ENCODE measurements around the gene HIVEP3. TPM values are rescaled to one million over a fixed set of nuclear protein-coding genes. Genes with fewer than 3 reads are reported as not detected.

The HIVEP3 gene
- total and polyA plus RNA-seq, 4 experiments from 2014 or later = 8.2 to 12.8 (median 10.8) TPM

DNA sequence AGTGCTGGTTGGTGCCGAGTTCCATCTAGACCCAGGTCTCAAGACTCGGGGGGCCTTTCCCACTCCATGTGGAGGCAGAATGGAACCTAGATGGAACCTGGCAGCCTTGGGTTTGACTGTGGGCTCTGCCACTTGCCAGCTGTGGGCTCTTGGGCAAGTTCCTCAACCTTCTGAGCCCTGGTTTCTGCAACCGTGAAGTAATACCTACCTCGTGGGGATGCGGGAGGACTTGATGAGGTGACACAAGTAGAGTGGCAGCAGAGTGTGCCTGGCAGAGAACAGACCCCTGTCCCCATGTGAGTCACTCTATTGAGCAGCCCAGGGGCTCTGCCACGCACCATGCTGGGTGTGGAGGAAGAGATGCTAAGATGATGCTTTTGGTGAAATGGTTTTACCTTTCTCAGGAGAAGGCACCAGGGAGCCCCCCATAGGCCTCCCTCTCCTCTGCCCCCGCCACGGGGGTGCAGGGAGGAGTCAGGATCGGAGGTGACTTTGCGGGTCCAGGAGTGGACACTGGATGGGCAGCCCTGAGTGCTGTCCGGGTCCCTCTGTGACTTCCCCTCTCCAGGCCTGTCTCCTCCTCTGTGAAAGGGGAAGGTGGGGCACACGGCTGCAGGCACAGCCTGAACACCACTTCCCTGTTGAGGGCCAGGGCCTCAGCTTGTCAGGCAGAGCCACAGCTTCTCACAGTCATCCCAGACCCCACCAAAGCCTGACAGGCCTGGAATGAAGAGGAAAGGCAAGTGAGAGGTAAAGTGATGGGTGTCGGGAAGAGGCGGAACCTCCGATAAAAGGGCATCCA is 397.6 kb downstream of the HIVEP3 start:
- ChIA-PET POLR2A (ENCODE audit: partially characterized antibody) (no interaction called here), CTCF (ENCODE audit: partially characterized antibody) (no interaction called here)
- H3K36me3 ChIP-seq (ENCODE audit: insufficient read depth, low read length) = no peaks in the 10 kb centered on the region
- no peaks in the 10 kb centered on the region for H3K27me3 ChIP-seq (ENCODE audit: insufficient read depth, low read length)
- peaks cover 0 to 6% (median 4%) of the 10 kb centered on the region in 4 donors for H3K4me1 Mint-ChIP-seq
- H3K27ac Mint-ChIP-seq = no peak overlapping the region
- peaks cover 4% of the 10 kb centered on the region for H3K4me1 ChIP-seq (ENCODE audit: insufficient read depth, low read length)
- no peak overlapping the region for H3K4me3 Mint-ChIP-seq
- intact Hi-C loops (cut with micrococcal nuclease) = no loop called here
- peak in 1 of 5 donors; percentile 5 for DNase-seq
- H3K4me3 ChIP-seq (ENCODE audit: low read length in 2 of 2) = no peak overlapping the region
- H3K27me3 Mint-ChIP-seq = no peaks in the 10 kb centered on the region
- H3K36me3 Mint-ChIP-seq = peaks cover 9 to 19% of the 10 kb centered on the region in 2 donors
- no peaks in the 10 kb centered on the region for H3K9me3 Mint-ChIP-seq
- H3K9me3 ChIP-seq (ENCODE audit: control insufficient read depth in 1 of 2, low read length in 2 of 2) = no peaks in the 10 kb centered on the region
- no peak overlapping the region for H3K27ac ChIP-seq (ENCODE audit: low read depth, low read length)

DNA sequence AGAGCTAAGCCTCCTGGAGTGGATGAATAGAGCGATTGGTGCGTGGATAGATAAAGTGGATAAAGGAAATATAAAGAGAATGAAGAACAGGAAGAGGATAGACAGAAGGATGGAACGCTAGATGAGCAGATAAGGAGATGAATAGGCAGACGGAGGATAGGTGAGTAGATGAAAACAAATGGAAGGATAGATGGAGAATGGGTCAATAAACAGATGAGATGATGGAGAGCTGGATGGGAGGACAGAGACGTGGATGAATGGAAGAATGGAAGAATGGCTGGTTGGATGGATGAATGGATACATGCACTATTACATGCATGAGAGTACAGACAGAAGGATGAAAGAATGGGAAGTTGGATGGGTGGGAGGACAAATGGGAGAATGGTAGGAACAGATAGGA is 399.1 kb downstream of the HIVEP3 start:
- H3K27me3 Mint-ChIP-seq = no peaks in the 10 kb centered on the region
- H3K9me3 ChIP-seq (ENCODE audit: control insufficient read depth in 1 of 2, low read length in 2 of 2) = no peaks in the 10 kb centered on the region
- intact Hi-C loops (cut with micrococcal nuclease) = no loop called here
- no peak overlapping the region for H3K4me3 ChIP-seq (ENCODE audit: low read length in 2 of 2)
- peak overlapping the region in 1 of 8 donors; percentile 56 for H3K4me3 Mint-ChIP-seq
- peaks cover 9 to 14% of the 10 kb centered on the region in 2 donors for H3K36me3 Mint-ChIP-seq
- H3K27ac Mint-ChIP-seq = peak overlapping the region in 2 of 7 donors; percentile 3 to 66
- no peaks in the 10 kb centered on the region for H3K27me3 ChIP-seq (ENCODE audit: insufficient read depth, low read length)
- no peaks in the 10 kb centered on the region for H3K9me3 Mint-ChIP-seq
- H3K36me3 ChIP-seq (ENCODE audit: insufficient read depth, low read length) = no peaks in the 10 kb centered on the region
- ChIA-PET POLR2A (ENCODE audit: partially characterized antibody) (no interaction called here), CTCF (ENCODE audit: partially characterized antibody) (no interaction called here)
- DNase-seq = no peak
- peaks cover 0 to 6% (median 4%) of the 10 kb centered on the region in 4 donors for H3K4me1 Mint-ChIP-seq
- peaks cover 4% of the 10 kb centered on the region for H3K4me1 ChIP-seq (ENCODE audit: insufficient read depth, low read length)
- no peak overlapping the region for H3K27ac ChIP-seq (ENCODE audit: low read depth, low read length)

DNA sequence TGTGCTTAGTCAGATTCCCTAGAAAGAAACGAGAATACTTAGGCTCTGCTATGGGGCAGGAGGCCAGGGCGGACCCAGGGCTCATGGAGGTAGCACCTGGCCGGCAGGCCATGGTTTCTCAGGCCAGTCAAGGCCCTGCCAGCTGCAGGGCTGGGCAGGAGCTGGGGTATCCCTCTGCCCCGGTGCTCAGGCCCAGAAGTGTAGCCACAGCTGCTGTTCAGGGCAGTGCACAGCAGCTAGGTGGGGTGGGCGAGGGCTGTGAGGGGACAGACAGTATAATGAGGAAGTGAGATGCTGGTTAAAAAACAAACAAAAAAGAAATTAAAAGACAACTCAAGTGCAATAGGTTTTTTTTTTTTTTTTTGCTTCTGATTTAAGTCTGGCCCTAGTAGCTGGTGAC is 400.3 kb downstream of the HIVEP3 start:
- Mint-ChIP-seq H3K4me1 (peaks cover 0 to 6% (median 4%) of the 10 kb centered on the region in 4 donors), H3K27me3 (no peaks in the 10 kb centered on the region), H3K27ac (no peak overlapping the region), H3K36me3 (peaks cover 5 to 11% of the 10 kb centered on the region in 2 donors), H3K4me3 (no peak overlapping the region), H3K9me3 (no peaks in the 10 kb centered on the region)
- CTCF ChIA-PET (ENCODE audit: partially characterized antibody) = no interaction called here
- Histone ChIP-seq H3K27ac (ENCODE audit: low read depth, low read length) (no peak overlapping the region), H3K4me1 (ENCODE audit: insufficient read depth, low read length) (peaks cover 4% of the 10 kb centered on the region), H3K36me3 (ENCODE audit: insufficient read depth, low read length) (no peaks in the 10 kb centered on the region), H3K4me3 (ENCODE audit: low read length in 2 of 2) (no peak overlapping the region), H3K27me3 (ENCODE audit: insufficient read depth, low read length) (no peaks in the 10 kb centered on the region), H3K9me3 (ENCODE audit: control insufficient read depth in 1 of 2, low read length in 2 of 2) (no peaks in the 10 kb centered on the region)
- peak in 1 of 5 donors; percentile 17 for DNase-seq
- intact Hi-C loops (cut with micrococcal nuclease) = no loop called here
- POLR2A ChIA-PET (ENCODE audit: partially characterized antibody) = no interaction called here

DNA sequence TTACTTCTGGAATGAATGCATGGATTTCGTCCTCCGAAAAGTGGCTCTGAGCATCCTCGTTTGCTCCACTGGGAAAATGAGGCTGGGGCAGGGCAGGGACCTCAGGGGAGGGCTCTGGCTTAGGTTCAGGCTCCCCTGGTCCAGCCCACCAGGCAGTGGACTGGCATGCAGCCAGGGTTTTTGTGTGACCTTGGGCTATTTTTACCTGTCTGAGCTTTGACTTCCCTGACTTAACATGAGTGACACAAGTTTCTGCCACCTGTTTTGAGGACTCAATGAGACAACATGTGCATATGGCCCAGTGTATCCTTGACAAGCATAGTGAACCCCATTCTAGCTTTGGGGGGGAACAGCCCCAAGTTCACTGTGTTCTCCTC is 401.7 kb downstream of the HIVEP3 start:
- Mint-ChIP-seq H3K36me3 (peaks cover 8 to 9% of the 10 kb centered on the region in 2 donors), H3K27me3 (no peaks in the 10 kb centered on the region), H3K9me3 (no peaks in the 10 kb centered on the region), H3K4me3 (peak overlapping the region in 2 of 8 donors; percentile 47 to 51), H3K27ac (peak overlapping the region in 1 of 7 donors; percentile 42), H3K4me1 (peaks cover 0 to 6% (median 4%) of the 10 kb centered on the region in 4 donors)
- Histone ChIP-seq H3K4me1 (ENCODE audit: insufficient read depth, low read length) (peaks cover 4% of the 10 kb centered on the region), H3K4me3 (ENCODE audit: low read length in 2 of 2) (no peak overlapping the region), H3K36me3 (ENCODE audit: insufficient read depth, low read length) (no peaks in the 10 kb centered on the region), H3K27me3 (ENCODE audit: insufficient read depth, low read length) (no peaks in the 10 kb centered on the region), H3K27ac (ENCODE audit: low read depth, low read length) (no peak overlapping the region), H3K9me3 (ENCODE audit: control insufficient read depth in 1 of 2, low read length in 2 of 2) (no peaks in the 10 kb centered on the region)
- no peak for DNase-seq
- POLR2A ChIA-PET (ENCODE audit: partially characterized antibody) = no interaction called here
- CTCF ChIA-PET (ENCODE audit: partially characterized antibody) = interaction anchor here (0.6 to 1.9 kb wide), 2 partner anchors 10 to 657 kb away, joined by 3 to 6 read pairs; no protein-coding TSS in a partner anchor
- intact Hi-C loops (cut with micrococcal nuclease) = no loop called here

DNA sequence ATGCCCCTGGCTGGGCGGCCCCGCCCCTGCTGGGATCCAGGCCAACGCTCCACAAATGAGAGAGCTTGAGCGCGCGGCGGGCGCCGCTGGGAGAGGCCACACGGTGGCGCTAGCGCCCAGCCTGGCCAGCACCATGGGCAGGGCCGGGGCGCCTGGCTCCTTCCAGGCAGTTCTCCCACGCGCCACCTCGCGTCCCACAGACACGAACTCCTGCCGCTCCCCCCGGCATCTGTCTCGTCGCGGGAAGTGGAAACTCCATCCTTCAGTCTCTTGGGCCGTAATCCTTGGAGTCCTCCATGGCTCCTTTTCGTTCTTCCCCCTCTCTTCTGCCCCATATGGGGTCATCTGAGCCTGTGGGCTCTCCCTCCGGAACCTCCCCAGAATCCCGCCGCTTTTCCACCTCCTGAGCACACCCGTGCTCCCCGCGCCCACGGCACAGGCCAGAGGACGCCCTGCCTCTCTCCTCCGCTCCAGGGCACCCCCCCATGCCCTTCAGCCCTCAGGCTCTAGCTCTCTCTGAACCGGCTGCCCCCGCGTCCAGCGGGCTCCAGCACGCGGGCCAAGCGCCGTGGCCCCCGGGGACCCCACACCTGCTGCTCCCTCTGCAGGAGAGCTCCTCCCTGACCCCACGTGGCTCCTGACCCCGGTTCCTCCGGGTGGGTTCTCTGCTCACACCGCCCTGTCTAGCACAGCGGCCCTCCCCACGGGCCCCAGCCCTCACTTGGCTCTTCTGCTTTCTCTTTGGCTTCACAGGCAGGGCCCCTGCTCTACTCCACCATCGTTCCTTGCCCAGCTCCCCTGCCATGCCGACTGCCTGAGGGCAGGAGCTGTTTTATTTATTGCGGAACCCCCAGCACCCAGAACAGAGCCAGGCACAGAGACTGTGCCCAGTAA is 402.3 kb downstream of the HIVEP3 start:
- H3K4me3 Mint-ChIP-seq = peak overlapping the region in 6 of 8 donors; percentile 17 to 65 (median 46)
- Histone ChIP-seq H3K4me3 (ENCODE audit: low read length in 2 of 2) (no peak overlapping the region), H3K9me3 (ENCODE audit: control insufficient read depth in 1 of 2, low read length in 2 of 2) (no peaks in the 10 kb centered on the region), H3K27me3 (ENCODE audit: insufficient read depth, low read length) (no peaks in the 10 kb centered on the region), H3K27ac (ENCODE audit: low read depth, low read length) (no peak overlapping the region), H3K36me3 (ENCODE audit: insufficient read depth, low read length) (no peaks in the 10 kb centered on the region), H3K4me1 (ENCODE audit: insufficient read depth, low read length) (peaks cover 4% of the 10 kb centered on the region)
- peak; percentile 37 to 40 (median 38) for DNase-seq
- ChIA-PET POLR2A (ENCODE audit: partially characterized antibody) (no interaction called here), CTCF (ENCODE audit: partially characterized antibody) (interaction anchor here (0.6 to 1.9 kb wide), 2 partner anchors 9 to 657 kb away, joined by 3 to 6 read pairs; no protein-coding TSS in a partner anchor)
- peaks cover 0 to 6% (median 5%) of the 10 kb centered on the region in 4 donors for H3K4me1 Mint-ChIP-seq
- intact Hi-C loops (cut with micrococcal nuclease) = no loop called here
- no peaks in the 10 kb centered on the region for H3K9me3 Mint-ChIP-seq
- peak overlapping the region in 1 of 7 donors; percentile 69 for H3K27ac Mint-ChIP-seq
- no peaks in the 10 kb centered on the region for H3K27me3 Mint-ChIP-seq
- H3K36me3 Mint-ChIP-seq = peaks cover 13 to 15% of the 10 kb centered on the region in 2 donors

DNA sequence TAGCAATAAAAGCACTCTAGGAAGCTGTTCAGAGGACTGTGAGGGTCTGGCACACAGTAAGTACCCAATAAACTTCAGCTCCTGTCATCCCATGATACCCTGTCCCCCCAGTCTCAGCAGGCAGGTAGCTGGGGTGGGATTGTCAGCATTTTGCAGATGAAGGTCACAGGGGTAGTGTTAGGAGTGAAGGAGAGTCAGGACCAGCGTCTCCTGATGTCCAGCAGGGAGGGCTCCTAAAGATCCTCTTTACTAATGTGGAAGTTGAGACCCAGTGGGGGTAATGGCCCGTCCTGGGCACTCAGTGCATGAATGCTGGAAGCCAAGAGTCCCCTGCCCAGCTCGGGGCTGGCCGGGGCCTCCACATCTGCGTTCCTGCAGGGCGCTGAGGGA is 402.9 kb downstream of the HIVEP3 start:
- H3K4me1 Mint-ChIP-seq = peaks cover 0 to 6% (median 5%) of the 10 kb centered on the region in 4 donors
- Histone ChIP-seq H3K9me3 (ENCODE audit: control insufficient read depth in 1 of 2, low read length in 2 of 2) (no peaks in the 10 kb centered on the region), H3K27me3 (ENCODE audit: insufficient read depth, low read length) (no peaks in the 10 kb centered on the region), H3K4me3 (ENCODE audit: low read length in 2 of 2) (no peak overlapping the region), H3K27ac (ENCODE audit: low read depth, low read length) (no peak overlapping the region), H3K4me1 (ENCODE audit: insufficient read depth, low read length) (peaks cover 4% of the 10 kb centered on the region), H3K36me3 (ENCODE audit: insufficient read depth, low read length) (no peaks in the 10 kb centered on the region)
- H3K27ac Mint-ChIP-seq = no peak overlapping the region
- H3K27me3 Mint-ChIP-seq = no peaks in the 10 kb centered on the region
- H3K9me3 Mint-ChIP-seq = no peaks in the 10 kb centered on the region
- ChIA-PET CTCF (ENCODE audit: partially characterized antibody) (interaction anchor here (0.9 to 1.9 kb wide), 5 partner anchors 9 to 658 kb away, joined by 3 to 6 read pairs (median 4); no protein-coding TSS in a partner anchor), POLR2A (ENCODE audit: partially characterized antibody) (no interaction called here)
- H3K36me3 Mint-ChIP-seq = peaks cover 12 to 15% of the 10 kb centered on the region in 2 donors
- peak in 1 of 5 donors; percentile 13 for DNase-seq
- no peak overlapping the region for H3K4me3 Mint-ChIP-seq
- intact Hi-C loops (cut with micrococcal nuclease) = no loop called here
